GM18519 (cell line): Measurements from ENCODE around the gene CCNH.

Source experiments
- ATAC-seq: cut with Tn5 transposase; IDR thresholded peaks from one replicate; pipeline ENCODE4 v1.9.1; 2021; ENCODE audit warnings: mild to moderate bottlenecking, moderate library complexity; ENCODE audit not compliant: unreplicated experiment, low FRiP score

The CCNH gene

GRCh38 chr5:87367243-87367642 lies 45.5 kb downstream of the CCNH start:
- ATAC-seq = no peak

- no peak for ATAC-seq
Observed at GRCh38 chr5:87361536-87362213, 51.1 kb downstream of the CCNH start.

GRCh38 chr5:87361031-87361445 lies 51.7 kb downstream of the CCNH start:
- ATAC-seq = no peak

- ATAC-seq = no peak
Observed at GRCh38 chr5:87360132-87360531, 52.6 kb downstream of the CCNH start.

- no peak for ATAC-seq
Observed at GRCh38 chr5:87359106-87359505, 53.6 kb downstream of the CCNH start.

- ATAC-seq = no peak
Observed at GRCh38 chr5:87354496-87354895, 58.2 kb downstream of the CCNH start.

GRCh38 chr5:87347841-87348240 lies 64.9 kb downstream of the CCNH start:
- no peak for ATAC-seq

GRCh38 chr5:87347272-87347671 lies 65.5 kb downstream of the CCNH start:
- ATAC-seq = peak; percentile 48
